ENCODE measurements around the gene DRAXIN.

DRAXIN gene

GRCh38 chr1:11657654-11658053 lies 33.9 kb upstream of the DRAXIN start:
- DNase-seq = no peak

- no peak for DNase-seq
Measured at GRCh38 chr1:11658542-11658941, 33.0 kb upstream of the DRAXIN start.

GRCh38 chr1:11659748-11660147 lies 31.8 kb upstream of the DRAXIN start:
- DNase-seq = no peak

GRCh38 chr1:11661103-11661502 lies 30.4 kb upstream of the DRAXIN start:
- no peak for DNase-seq

- DNase-seq = no peak
Measured at GRCh38 chr1:11664336-11665065, 27.0 kb upstream of the DRAXIN start.

- DNase-seq = no peak
Measured at GRCh38 chr1:11668516-11668915, 23.0 kb upstream of the DRAXIN start.

- DNase-seq = no peak
Measured at GRCh38 chr1:11670747-11671146, 20.8 kb upstream of the DRAXIN start.

GRCh38 chr1:11671205-11671543 lies 20.3 kb upstream of the DRAXIN start:
- no peak for DNase-seq

- DNase-seq = no peak
Measured at GRCh38 chr1:11671544-11672286, 19.8 kb upstream of the DRAXIN start.

GRCh38 chr1:11673089-11673769 lies 18.3 kb upstream of the DRAXIN start:
- no peak for DNase-seq

GRCh38 chr1:11674488-11674887 lies 17.0 kb upstream of the DRAXIN start:
- DNase-seq = no peak

- DNase-seq = no peak
Measured at GRCh38 chr1:11675325-11675724, 16.2 kb upstream of the DRAXIN start.

- DNase-seq = no peak
Measured at GRCh38 chr1:11676386-11677103, 15.0 kb upstream of the DRAXIN start.

GRCh38 chr1:11678442-11678841 lies 13.1 kb upstream of the DRAXIN start:
- no peak for DNase-seq

- DNase-seq = no peak
Measured at GRCh38 chr1:11680270-11681070, 11.0 kb upstream of the DRAXIN start.

- DNase-seq = no peak
Measured at GRCh38 chr1:11681071-11681771, 10.3 kb upstream of the DRAXIN start, which contains the start of gene MAD2L2. Gene MAD2L2 (minus strand): TSS chr1:11681148. CDS start chr1:11680601, 547 bp downstream.

- no peak for DNase-seq
Measured at GRCh38 chr1:11682287-11682771, 9.2 kb upstream of the DRAXIN start.

- no peak for DNase-seq
Measured at GRCh38 chr1:11682799-11683198, 8.7 kb upstream of the DRAXIN start.

GRCh38 chr1:11684070-11684469 lies 7.4 kb upstream of the DRAXIN start:
- DNase-seq = no peak

- no peak for DNase-seq
Measured at GRCh38 chr1:11685210-11685752, 6.2 kb upstream of the DRAXIN start.

GRCh38 chr1:11688506-11688905 lies 3.0 kb upstream of the DRAXIN start:
- no peak for DNase-seq

All from NCI-H2029 treated with DMSO at 0.1 percent for 48 hours (cell line).